Measurements from ENCODE around the gene SCO2.

- TF ChIP-seq REST (IDR thresholded peaks at IDR 0.05; ENCODE audit: low read depth) = no peak
- TF ChIP-seq EP300 (IDR thresholded peaks at IDR 0.05; ENCODE audit: borderline replicate concordance) = no peak
- no peak for TF ChIP-seq MAX (IDR thresholded peaks at IDR 0.05)
- no peak for TF ChIP-seq FOXM1 (IDR thresholded peaks at IDR 0.05; ENCODE audit: borderline replicate concordance, low read depth)
- TF ChIP-seq RAD21 (IDR thresholded peaks at IDR 0.05; ENCODE audit: low read depth) = no peak
- no peak for TF ChIP-seq TAF1 (IDR thresholded peaks at IDR 0.05; ENCODE audit: low read depth)
Observed at GRCh38 chr22:50545522-50546325, 20.3 kb upstream of the SCO2 start, which contains the start of gene KLHDC7B.

Data from Ishikawa (cell line).